PC-3 (cell line): ENCODE results near the gene LRCH1.

Experiments
- EZH2 ChIP-seq: fragments of 300-600 bp; sonication (generic); IDR thresholded peaks from one replicate; pipeline ENCODE4 v1.6.1; 2017; ENCODE audit warnings: antibody characterized with exemption, mild to moderate bottlenecking, low read length; ENCODE audit not compliant: unreplicated experiment
- EZH2phosphoT487 ChIP-seq: fragments of 300-600 bp; sonication (generic); IDR thresholded peaks from 2 replicates; pipeline ENCODE4 v1.6.1; 2018; ENCODE audit warnings: mild to moderate bottlenecking, antibody characterized with exemption, low read length, borderline replicate concordance

DNA sequence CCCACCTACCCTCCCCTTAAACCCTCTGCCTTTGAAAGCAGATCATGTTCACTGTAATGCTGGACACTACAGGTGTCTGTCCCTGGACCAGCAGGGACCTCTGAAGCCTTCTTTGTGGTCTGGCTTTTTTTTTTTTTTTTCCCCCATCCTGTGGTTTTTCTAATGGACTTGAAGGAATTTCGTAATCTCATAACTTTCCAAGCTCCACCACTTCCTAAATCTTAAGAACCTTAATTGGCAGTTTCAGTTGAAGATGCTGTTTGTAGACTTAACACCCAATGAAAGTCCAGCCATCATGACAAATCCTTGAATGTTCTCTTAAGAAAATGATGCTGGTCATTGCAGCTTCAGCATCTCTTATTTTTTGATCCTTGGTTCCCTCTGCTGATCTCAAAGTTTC lies 45.0 kb upstream of the LRCH1 start:
- TF ChIP-seq EZH2phosphoT487 (no peak), EZH2 (no peak)
